A549 (cell line): ENCODE data around the gene B4GALT1. TPM values are rescaled to one million over a fixed set of nuclear protein-coding genes. Genes with fewer than 3 reads are reported as not detected.
A peak's percentile ranks its signal among the peaks of the same experiment; 100 is the strongest.
"Not testable (repeated sequence)": the region's sequence is repeated elsewhere in the genome, so short reads cannot be mapped to it uniquely, and the experiment has no call there.

ENCODE experiments used
- ATAC-seq, 2 experiments: fragments of 200-7000 bp in 1 of 2; fragments of >200 bp in 1 of 2; cut with Nextera tagmentation in 1 of 2; cut with Tn5 transposase in 1 of 2; 3 replicates each; pipeline versions ENCODE4 v1.8.0 to v1.9.1; 2018 to 2020; ENCODE audit warnings: mild to moderate bottlenecking in 1 of 2, moderate library complexity in 1 of 2
- CTCF ChIA-PET: fragments of 300-600 bp; sonication (Branson Sonifier 250); formaldehyde crosslinking; extraction: SDS; loops from one replicate; lab custom pipeline; 2021; ENCODE audit warnings: antibody characterized with exemption, inconsistent platforms; lab: Yijun Ruan, JAX
- POLR2A ChIA-PET: fragments of 350-600 bp; formaldehyde crosslinking; extraction: SDS; loops from one replicate; lab custom pipeline; 2021; ENCODE audit warnings: antibody characterized with exemption, inconsistent platforms; lab: Yijun Ruan, JAX
- DNase-seq, 2 experiments: peaks; one replicate each; pipeline versions ENCODE4 v3.0.0 to v3.0.0-alpha.2; 2011 to 2016; ENCODE audit warnings: low read depth in 1 of 2, low spot score in 1 of 2
- FAIRE-seq: peaks from 2 replicates; lab custom pipeline; 2011; peaks lifted over from hg19 to GRCh38; lab: Jason Lieb, UNC
- H3K27ac ChIP-seq, 2 experiments: fragments of >200 bp; sonication (Bioruptor Twin); formaldehyde crosslinking; 3 replicates each; pipeline ENCODE4 v1.5.1; 2016 to 2017
- H3K4me1 ChIP-seq: fragments of >200 bp; sonication (Bioruptor Twin); formaldehyde crosslinking; 3 replicates; pipeline ENCODE4 v1.6.1; 2016
- H3K4me2 ChIP-seq: fragments of >200 bp; sonication (Bioruptor Twin); formaldehyde crosslinking; 3 replicates; pipeline ENCODE4 v1.6.1; 2016
- H3K4me3 ChIP-seq: fragments of >200 bp; sonication (Bioruptor Twin); formaldehyde crosslinking; 3 replicates; pipeline ENCODE4 v1.5.1; 2016
- H3K9me3 ChIP-seq: fragments of >200 bp; sonication (Bioruptor Twin); formaldehyde crosslinking; 3 replicates; pipeline ENCODE4 v1.6.1; 2016
- BHLHE40 ChIP-seq: IDR thresholded peaks from 2 replicates; pipeline ENCODE4 v1.6.1; 2012; ENCODE audit warnings: low read depth, low read length, inconsistent platforms
- CBX2 ChIP-seq: fragments of 200-600 bp; sonication (generic); IDR thresholded peaks from 2 replicates; pipeline ENCODE4 v1.6.1; 2016; ENCODE audit warnings: low read depth, mild to moderate bottlenecking, borderline replicate concordance
- CBX8 ChIP-seq: fragments of 200-600 bp; sonication (generic); IDR thresholded peaks from 2 replicates; pipeline ENCODE4 v1.6.1; 2016
- CEBPB ChIP-seq, 2 experiments: fragments of >200 bp in 1 of 2; sonication (Bioruptor Twin) in 1 of 2; formaldehyde crosslinking in 1 of 2; IDR thresholded peaks; 2 replicates each; pipeline ENCODE4 v1.6.1; 2012 to 2016
- FOSB ChIP-seq: fragments of 250-450 bp; sonication (Bioruptor Pico); IDR thresholded peaks from 2 replicates; pipeline ENCODE4 v1.5.0; 2020; ENCODE audit warnings: mild to moderate bottlenecking, moderate library complexity
- FOSL2 ChIP-seq, 2 experiments: fragments of 450-650 bp in 1 of 2; fragments of >200 bp in 1 of 2; sonication (Bioruptor Twin) in 1 of 2; formaldehyde crosslinking; IDR thresholded peaks; 2 replicates each; pipeline versions ENCODE4 v1.5.0 to v1.6.1; 2016 to 2020; ENCODE audit warnings: mild to moderate bottlenecking in 1 of 2, moderate library complexity in 1 of 2
- JUN ChIP-seq, 2 experiments: fragments of >200 bp; sonication (Bioruptor Twin); formaldehyde crosslinking; IDR thresholded peaks; 2 replicates in 1 of 2; 3 replicates in 1 of 2; pipeline ENCODE4 v1.6.1; 2016 to 2017
- JUNB ChIP-seq: fragments of >200 bp; sonication (Bioruptor Twin); formaldehyde crosslinking; IDR thresholded peaks from 2 replicates; pipeline ENCODE4 v1.6.1; 2016
- KDM5A ChIP-seq: fragments of 200-600 bp; sonication (generic); IDR thresholded peaks from 2 replicates; pipeline ENCODE4 v1.6.1; 2016; ENCODE audit warnings: antibody characterized with exemption, mild to moderate bottlenecking
- MAZ ChIP-seq: fragments of 150-350 bp; IDR thresholded peaks from 2 replicates; pipeline ENCODE4 v1.6.1; 2014; ENCODE audit warnings: antibody characterized with exemption, low read depth, low read length, borderline replicate concordance
- NFE2L2 ChIP-seq: fragments of 150-350 bp; conservative IDR thresholded peaks from 2 replicates; pipeline ENCODE4 v1.6.1; 2014; ENCODE audit warnings: low read length
- POLR2AphosphoS2 ChIP-seq: conservative IDR thresholded peaks from 2 replicates; pipeline ENCODE4 v1.6.1; 2012; ENCODE audit warnings: low read length, improper control_type of control experiment, inconsistent platforms
- SMC3 ChIP-seq: fragments of >200 bp; sonication (Bioruptor Twin); formaldehyde crosslinking; IDR thresholded peaks from 3 replicates; pipeline ENCODE4 v1.6.1; 2018; ENCODE audit warnings: inconsistent platforms
- SREBF2 ChIP-seq: fragments of 450-650 bp; IDR thresholded peaks from 2 replicates; pipeline ENCODE4 v1.6.1; 2014; ENCODE audit warnings: mild to moderate bottlenecking, moderate library complexity
- ZFP36 ChIP-seq: fragments of 450-650 bp; IDR thresholded peaks from 2 replicates; pipeline ENCODE4 v1.6.1; 2014; ENCODE audit warnings: borderline replicate concordance; ENCODE audit not compliant: partially characterized antibody
- WGBS: methylation state at CpG from one replicate; pipeline ENCODE4 v1.1.6; 2017; ENCODE audit errors: missing lambda C conversion rate; 5-methylcytosine and 5-hydroxymethylcytosine counted together
- polyA plus RNA-seq, 4 experiments: library from polyadenylated mRNA; depleted of rRNA in 3 of 4; stranded (reverse); fragments of >200 nt; fragmentation: RNase III in 1 of 4; extraction: RNeasy Plus Mini Kit Qiagen cat#74134 plus additional on column Dnase treatment in 1 of 4; gene quantifications; 2 replicates in 3 of 4; 3 replicates in 1 of 4; pipeline ENCODE4 v1.2.3, GENCODE V29; 2011 to 2017
- TF ChIP-seq, protein P1 (sequence below): fragments of >200 bp; sonication (Bioruptor Twin); formaldehyde crosslinking; IDR thresholded peaks from 3 replicates; pipeline ENCODE4 v1.6.1; 2016
- TF ChIP-seq, protein P2 (sequence below): fragments of 150-350 bp; IDR thresholded peaks from 2 replicates; pipeline ENCODE4 v1.6.1; 2014; ENCODE audit warnings: low read depth, mild to moderate bottlenecking, low read length

Gene B4GALT1
- polyA plus RNA-seq, 2 of the 4 experiments (the other 2 are of a cell fraction) = 167 to 180 TPM

DNA sequence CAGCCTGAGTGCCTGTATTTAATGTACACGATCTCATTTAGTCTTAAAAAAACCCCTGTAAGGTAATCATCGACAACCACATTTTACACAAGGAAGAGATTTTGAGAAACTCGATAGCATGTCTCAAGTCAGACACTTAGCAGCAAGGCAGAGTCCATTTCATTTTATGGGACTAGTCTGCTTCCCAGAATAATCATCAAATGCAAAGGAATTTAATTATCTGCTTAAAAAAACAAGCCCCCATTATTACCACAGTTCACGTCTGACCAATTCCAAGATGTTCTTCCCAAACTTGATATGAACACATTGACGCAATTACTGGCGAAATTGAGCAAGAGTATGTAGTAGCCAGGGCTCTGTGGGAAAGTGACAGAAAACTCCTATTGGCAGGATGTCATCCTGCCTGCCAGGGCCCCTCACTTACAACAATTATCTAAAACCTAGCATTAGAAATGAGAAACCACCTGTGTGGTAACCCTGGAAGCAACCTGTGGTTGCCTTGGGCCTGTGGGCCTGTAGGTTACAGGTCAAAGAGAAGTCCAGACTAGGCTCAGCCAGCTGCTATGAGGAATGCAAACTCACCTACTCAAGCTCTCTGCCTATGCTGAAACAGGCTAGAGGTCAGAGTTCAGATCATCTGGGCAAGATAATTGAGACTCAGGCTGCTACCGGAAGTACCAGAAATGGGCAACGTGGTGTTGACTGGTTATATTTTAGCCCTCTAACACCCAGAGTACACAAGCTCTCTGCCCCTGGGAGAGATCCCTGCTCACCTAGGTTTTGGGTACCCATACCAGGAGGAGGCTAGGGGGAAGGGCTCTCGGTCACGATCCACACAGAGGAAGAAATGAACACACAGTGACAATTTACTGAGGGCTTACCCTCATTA, 1.6 kb downstream of the B4GALT1 start (continued):
- TF ChIP-seq, protein P1, sequence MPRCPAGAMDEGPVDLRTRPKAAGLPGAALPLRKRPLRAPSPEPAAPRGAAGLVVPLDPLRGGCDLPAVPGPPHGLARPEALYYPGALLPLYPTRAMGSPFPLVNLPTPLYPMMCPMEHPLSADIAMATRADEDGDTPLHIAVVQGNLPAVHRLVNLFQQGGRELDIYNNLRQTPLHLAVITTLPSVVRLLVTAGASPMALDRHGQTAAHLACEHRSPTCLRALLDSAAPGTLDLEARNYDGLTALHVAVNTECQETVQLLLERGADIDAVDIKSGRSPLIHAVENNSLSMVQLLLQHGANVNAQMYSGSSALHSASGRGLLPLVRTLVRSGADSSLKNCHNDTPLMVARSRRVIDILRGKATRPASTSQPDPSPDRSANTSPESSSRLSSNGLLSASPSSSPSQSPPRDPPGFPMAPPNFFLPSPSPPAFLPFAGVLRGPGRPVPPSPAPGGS = no peak
- TF ChIP-seq ZFP36 = peak; percentile 92
- no peak for TF ChIP-seq CBX2
- TF ChIP-seq FOSL2 (IDR thresholded peaks at IDR 0.05) = no peak
- TF ChIP-seq FOSL2 (CRISPR knock-in tag; IDR thresholded peaks at IDR 0.05) = no peak
- TF ChIP-seq JUNB = no peak
- TF ChIP-seq CEBPB (IDR thresholded peaks at IDR 0.05) = peak; percentile 98
- TF ChIP-seq FOSB (CRISPR knock-in tag) = no peak
- no peak for TF ChIP-seq CBX8
- TF ChIP-seq JUN (IDR thresholded peaks at IDR 0.05) = peak; percentile 25 to 42; a peak in 1 of 5 replicates
- TF ChIP-seq SMC3 = no peak
- TF ChIP-seq, protein P2, sequence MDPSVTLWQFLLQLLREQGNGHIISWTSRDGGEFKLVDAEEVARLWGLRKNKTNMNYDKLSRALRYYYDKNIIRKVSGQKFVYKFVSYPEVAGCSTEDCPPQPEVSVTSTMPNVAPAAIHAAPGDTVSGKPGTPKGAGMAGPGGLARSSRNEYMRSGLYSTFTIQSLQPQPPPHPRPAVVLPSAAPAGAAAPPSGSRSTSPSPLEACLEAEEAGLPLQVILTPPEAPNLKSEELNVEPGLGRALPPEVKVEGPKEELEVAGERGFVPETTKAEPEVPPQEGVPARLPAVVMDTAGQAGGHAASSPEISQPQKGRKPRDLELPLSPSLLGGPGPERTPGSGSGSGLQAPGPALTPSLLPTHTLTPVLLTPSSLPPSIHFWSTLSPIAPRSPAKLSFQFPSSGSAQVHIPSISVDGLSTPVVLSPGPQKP = peak; percentile 97
- TF ChIP-seq, all 56 proteins: peak for 7

DNA sequence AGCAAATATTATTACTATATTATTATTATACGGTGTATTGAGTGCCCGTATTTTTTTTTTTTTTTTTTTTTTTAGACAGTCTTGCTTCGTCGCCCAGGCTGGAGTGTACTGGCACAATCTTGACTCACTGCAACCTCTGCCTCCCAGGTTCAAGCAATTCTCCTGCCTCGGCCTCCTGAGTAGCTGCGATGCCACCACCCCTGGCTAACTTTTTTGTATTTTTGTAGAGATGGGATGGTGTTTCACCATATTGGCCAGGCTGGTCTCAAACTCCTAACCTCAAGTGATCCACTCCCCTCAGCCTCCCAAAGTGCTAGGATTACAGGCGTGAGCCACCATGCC, 2.2 kb downstream of the B4GALT1 start:
- POLR2A ChIA-PET = interaction anchor here (0.7 kb wide), 1 partner anchor 140 kb away, joined by 6 read pairs; the partner anchor contains the start of gene DNAJA1
- DNase-seq, FAIRE-seq, CTCF ChIA-PET, H3K9me3 ChIP-seq, ATAC-seq: not testable (repeated sequence)
- H3K4me3 ChIP-seq = peak overlapping the region; percentile 86
- WGBS = 20% methylated on average over 7 of the region's 7 CpGs
- H3K4me2 ChIP-seq = peak overlapping the region; percentile 87
- H3K4me1 ChIP-seq = peaks cover 51% of the 10 kb centered on the region
- H3K27ac ChIP-seq = peak overlapping the region; percentile 95 to 97

DNA sequence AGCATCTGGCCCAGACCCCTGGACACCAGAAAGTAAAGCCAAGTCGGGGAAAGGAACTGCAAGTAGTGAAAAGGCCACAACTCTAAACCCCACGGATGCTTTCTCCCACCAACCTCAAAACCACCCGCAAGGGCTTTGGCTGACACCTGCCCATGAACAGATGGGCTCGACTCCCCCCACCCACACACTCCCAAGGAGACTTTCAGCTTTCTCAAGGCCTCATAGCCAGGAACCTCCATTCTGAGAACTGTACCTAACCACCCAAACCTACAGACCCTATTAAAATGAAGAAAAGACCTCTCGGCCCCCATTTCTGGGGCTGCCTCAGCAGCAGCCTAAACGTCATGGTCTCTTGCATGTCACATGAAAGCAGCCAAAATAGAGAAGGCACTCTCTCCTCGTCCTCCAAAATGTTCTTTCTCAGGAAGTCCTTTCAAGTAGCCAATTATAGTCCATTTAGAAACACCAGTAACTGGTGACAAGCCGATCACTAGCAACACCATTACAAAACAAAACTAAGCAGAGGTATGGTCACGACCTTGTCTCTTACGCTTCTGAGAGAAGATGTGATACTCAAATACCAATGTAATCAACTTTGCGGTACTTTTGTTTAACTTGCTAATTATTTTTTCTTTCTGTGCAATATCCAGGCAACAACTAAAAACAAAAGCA, 2.9 kb downstream of the B4GALT1 start:
- FAIRE-seq (no peak), ATAC-seq (no peak), DNase-seq (no peak)
- Histone ChIP-seq H3K4me2 (peak overlapping the region; percentile 87), H3K9me3 (no peaks in the 10 kb centered on the region), H3K4me1 (peaks cover 57% of the 10 kb centered on the region), H3K4me3 (peak overlapping the region; percentile 86), H3K27ac (peak overlapping the region; percentile 95 to 97)
- TF ChIP-seq SREBF2 = no peak
- no peak for TF ChIP-seq BHLHE40
- TF ChIP-seq KDM5A = no peak
- no peak for TF ChIP-seq NFE2L2
- 0 out of 2 replicates have a peak, but pooled peaks have one; percentile 7 for TF ChIP-seq MAZ
- TF ChIP-seq, protein P2 = no peak
- no peak for TF ChIP-seq POLR2AphosphoS2
- TF ChIP-seq FOSL2 (IDR thresholded peaks at IDR 0.05) = no peak
- no peak for TF ChIP-seq FOSL2 (CRISPR knock-in tag; IDR thresholded peaks at IDR 0.05)
- POLR2A ChIA-PET = no interaction called here
- CTCF ChIA-PET = interaction anchor here (1.3 to 2.1 kb wide), 4 partner anchors 19 to 83 kb away, joined by 4 to 5 read pairs (median 4); no protein-coding TSS in a partner anchor
- 38% methylated on average over 11 of the region's 11 CpGs for WGBS
